Bronchial smooth muscle cell (primary cell): Measurements from ENCODE around the gene TSTD2. TPM values are rescaled to one million over a fixed set of nuclear protein-coding genes. Genes with fewer than 3 reads are reported as not detected.

Source experiments
- total RNA-seq: library from RNA; depleted of rRNA; stranded (reverse); fragments of >200 nt; gene quantifications from 2 replicates; pipeline ENCODE4 v1.2.1, GENCODE V29; 2014

The TSTD2 gene
- total RNA-seq = 14.2 and 17.6 TPM in 2 replicates

DNA sequence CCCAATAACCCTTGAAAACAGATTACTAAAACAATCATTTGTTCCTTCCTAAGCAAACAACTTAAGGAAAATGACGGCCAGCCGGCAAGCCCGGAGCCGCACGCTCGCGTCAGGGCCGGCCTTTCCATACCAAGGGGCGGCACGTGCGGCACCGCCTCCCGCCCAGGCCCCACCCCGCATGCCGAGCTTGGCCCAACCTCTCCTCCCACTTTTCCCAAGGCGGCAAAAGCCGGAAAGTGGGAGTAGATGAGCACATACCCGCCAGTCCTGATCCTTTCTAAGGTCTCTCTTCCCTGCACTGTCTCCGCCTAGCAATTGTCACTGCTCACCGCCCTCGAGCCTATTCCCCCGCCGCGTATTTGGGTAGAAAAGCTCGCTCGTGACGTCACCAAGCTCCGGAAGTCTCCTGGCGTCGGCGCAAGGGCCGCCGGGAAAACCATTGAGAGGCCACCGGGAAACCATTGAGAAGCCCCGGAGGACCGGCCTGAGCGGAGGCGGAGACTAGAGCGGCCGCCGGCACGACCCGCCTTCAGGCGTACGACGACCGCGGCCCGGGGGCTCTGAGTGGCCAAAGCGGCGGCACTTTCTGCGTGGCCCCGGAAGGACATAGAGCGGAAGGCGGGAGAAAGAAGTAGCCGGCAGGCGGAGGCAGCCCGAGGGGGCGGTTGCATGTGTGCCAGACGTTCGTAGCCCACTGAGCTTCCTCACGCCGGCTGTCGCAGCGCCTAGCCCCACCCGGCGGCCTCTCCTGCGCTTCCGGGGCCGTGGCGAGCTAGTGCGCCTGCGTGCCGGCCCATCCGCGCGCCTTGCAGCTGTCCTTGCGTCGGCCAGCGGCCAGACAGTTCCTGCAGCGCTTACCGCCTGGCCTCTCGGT, at the start of gene TSTD2, which contains the start of gene NCBP1:
Gene TSTD2, minus strand, starts transcription at position 384 of the 874 bp plus-strand sequence. CDS start 5,806 bp downstream, outside the sequence.
Gene NCBP1, plus strand, starts transcription at position 837 of the 874 bp plus-strand sequence. CDS start 61 bp downstream, outside the sequence.

Other genes with a start within 250 kb of the TSTD2 start
- 7.1 and 7.9 TPM in 2 replicates for gene TDRD7, start 221.3 kb downstream of the TSTD2 start, total RNA-seq
- gene TMOD1, start 131.7 kb downstream of the TSTD2 start, total RNA-seq = 0.16 and 0.17 TPM in 2 replicates
- 28.9 and 30.3 TPM in 2 replicates for gene NCBP1, start 453 bp upstream of the TSTD2 start, total RNA-seq
- 10.3 and 10.9 TPM in 2 replicates for gene XPA, start 64.0 kb upstream of the TSTD2 start, total RNA-seq
- not detected in 2 replicates for gene FOXE1, start 219.9 kb upstream of the TSTD2 start, total RNA-seq